ENCODE results near the gene PEPD.
A peak's percentile ranks its signal among the peaks of the same experiment; 100 is the strongest.

The PEPD gene

DNA sequence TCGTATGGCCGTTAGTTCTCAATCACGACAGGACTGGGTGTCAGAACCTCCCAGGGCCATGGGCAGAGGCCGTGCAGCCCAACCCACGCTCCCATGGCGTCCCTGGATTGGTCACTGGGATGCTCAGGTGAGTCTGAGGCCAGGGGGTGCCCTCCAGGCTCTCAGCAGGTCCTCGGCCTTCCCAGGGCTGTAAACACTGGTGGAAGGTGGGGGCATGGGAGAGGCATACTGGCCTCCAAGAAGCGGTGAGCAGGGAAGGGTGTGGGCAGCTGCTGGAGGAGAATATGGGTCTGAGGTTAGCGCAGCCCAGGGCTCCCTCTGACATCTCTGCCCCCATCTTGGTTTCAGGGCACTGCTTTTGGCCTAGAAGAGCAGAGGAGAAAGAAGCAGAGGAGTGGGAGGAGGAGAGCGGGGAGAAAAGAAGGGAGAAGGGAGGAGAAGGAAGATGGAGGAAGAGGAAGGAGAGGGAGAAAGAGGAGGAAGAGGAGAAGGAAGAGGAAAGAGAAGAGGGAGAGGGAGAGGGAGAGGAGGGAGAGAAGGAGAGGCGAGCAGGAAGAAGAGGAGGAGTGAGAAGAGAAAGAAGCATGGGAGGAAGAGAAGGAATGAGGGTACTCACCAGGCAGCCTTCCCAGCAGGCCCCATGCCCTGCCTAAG lies 85.8 kb downstream of the PEPD start:
- DNase-seq: no peak

DNA sequence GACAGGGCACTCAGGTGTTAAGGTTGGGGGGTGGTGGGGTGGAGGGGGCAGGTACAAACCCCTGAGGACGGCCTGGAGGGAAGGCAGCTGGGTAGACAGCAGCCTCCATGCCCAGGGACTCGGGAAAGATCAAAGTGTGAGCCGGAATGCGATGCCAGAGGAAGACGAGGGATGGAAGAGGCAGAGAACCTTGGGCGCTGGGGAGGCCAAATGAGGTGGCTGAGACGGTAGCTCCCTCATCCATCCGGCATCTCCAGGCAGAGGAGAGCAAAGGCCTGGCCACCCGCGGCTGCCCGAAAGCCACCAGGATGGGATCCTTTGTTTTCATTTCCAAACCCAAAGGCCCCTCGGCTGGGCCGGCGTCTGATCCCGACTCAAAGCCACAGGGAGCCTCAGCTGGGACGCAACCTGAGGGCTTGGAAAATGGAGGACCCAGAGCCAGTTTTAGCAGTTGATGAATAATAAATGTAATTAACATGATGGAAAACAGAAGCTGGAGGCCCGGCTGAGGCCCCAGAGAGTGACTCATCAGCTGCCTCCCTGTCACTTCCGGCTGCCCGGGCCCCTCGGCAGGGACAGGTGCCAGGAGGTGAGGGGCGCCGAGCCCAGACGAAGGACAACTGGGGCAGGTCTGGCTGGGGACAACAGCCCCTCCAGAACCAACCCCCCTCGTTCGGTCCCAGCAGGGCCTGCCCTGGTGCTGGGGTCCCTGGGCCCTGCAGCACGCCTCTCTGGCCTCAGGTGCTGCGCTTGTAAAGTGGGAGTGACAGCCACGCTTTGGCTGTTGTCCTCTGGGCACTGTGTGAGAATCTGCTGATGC lies 86.5 kb downstream of the PEPD start:
- DNase-seq: no peak

DNA sequence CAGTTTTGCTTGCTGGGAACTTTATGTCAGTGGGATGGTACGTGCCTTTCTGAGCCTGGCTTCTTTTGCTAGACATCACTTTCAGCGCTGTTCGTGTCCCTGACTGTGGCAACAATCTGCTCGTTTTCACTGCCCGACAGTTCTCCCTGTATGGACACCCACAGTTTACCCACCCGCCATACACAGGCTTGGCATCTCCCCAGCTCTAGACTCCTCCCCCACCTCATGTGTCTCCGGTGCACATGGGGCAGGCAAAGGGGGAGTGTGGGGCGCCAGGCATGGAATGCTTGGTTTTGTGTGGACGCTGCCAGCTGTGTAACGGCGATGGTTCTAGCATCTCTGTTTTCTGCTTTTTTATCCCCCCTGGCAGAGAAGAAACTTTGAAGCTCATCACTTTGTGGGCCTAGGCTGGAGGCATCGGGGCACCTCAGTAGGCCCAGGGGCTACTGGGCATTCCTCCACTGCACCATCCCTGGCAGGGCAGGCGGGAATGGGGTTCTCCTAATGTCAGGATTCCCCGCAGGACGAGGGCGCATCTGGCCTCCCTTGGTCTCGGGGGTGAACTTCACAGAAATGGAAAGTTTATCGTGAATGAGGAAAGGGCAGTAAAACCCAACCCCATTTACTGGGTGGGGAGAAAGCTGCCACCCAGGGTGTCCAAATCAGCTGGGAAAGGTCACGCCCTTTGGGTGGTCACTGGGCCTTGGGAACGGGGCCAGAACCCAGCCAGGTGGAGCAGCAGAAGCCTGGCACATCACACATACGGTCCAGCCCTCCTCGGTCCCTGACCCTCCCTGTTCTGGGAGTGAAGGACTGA lies 87.3 kb downstream of the PEPD start:
- no peak for DNase-seq

DNA sequence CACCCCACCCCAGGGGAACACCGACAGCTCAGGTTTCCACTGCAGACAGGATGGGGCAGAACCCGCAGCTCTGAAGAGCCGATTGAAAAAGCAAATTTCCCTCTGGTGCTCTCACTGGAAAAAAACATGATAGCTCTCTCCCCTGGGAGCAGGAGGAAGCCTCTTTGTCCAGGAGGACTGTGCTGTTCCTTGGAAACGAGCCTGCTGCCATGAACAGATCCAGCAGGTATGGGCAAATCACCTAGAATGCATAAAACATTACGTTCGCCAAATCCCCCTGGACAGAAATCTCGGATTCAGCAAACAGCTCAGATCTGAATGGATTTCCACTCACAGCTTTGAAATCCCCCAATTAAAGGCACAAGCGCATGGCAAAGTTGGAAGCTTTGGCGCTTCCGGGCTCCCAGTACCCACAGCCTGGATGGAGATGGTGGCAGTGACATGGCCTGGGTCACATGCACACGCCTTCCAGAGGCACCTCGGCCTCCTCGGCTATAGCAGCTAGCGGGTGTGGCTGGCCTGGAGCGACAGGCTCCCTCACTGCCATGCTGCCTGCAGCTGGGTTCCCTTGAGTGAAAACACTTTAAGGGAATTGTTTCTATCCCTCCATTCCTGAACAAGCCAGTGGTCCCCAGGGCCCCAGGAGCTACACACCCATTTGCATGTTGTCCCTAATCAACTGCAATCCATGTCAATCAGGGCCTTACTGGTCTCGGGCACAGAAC lies 89.0 kb downstream of the PEPD start:
- DNase-seq: no peak

DNA sequence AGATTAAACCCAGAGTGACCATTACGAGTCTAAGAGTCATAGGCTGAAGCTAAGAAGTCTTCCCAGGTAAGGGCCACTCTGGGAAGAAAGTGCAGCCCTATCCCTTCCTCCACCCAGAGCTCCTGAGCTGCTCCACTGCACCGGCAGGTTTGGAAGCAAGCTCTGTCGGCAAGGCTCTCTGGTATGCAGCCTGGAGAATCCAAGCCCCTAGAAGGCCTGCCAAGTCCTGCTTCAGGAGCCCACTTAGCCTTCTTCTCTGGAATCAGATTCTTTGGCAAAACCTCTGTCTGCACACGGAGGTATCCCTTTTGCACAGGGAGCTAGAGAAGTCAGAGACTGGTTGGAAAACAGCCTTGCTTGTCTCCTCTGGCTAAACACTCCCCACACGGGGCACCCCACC lies 89.6 kb downstream of the PEPD start:
- DNase-seq: no peak

DNA sequence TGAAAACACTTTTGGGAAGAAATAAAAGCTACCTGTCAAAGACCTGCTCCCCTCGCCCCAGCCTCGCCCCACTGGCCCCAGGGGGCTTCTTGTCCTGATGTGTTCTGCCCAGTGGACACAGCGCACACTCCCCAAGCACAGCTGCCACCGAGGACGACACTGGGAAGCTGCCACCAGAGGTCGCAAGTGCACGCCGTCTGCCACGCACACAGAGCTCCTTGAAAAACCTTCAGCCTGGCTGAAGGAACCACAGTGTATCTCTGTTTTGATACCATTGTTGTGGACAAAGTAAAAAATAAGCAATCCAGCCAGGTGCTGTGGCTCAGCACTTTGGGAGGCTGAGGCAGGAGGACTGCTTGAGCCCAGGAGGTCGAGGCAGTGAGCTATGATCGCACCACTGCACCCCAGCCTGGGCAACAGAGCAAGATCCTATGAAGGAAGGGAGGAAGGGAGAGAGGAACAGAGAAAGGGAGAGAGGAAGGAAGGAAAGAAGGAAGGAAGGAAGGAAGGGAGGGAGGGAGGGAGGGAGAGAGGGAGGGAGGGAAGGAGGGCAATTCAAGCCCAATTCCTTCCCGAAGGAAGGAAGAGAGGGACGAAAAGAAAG lies 90.8 kb downstream of the PEPD start:
- peak; percentile 53 for DNase-seq

DNA sequence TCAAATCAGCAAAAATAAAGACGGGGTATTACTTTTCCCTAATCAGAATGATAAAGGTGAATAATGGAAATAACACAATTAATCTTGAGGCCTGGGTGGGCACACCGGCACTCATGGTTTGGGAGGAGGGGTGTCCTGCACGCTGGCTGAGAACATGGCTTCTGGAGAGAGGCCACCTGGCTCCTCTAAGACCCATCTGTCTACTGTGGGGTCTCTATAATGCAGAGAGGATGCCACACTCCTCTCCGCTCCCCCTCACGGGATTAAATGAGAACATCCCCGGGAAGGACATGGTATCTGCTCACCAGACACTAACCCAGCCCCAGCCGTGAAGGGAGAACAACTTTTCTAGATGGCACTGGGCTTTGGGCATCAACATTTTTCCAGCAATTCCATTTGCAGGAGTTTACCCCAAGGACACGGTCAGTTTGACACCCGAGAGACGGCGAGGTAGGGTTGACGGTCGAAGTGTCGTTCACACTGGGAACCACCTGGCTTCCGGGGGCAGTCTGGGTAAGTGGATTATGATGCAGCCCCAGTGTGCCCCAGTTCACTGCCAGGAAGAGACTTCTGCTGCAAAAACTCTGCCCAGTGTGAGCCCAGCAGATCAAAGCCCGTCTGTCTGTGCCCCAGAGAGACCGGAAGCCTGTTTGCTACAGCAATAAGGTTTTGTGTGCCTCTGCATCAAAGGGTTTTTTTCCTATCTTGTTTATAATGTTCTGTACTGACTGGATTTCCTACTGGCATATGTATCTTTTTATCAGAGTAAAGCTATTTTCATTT lies 91.5 kb downstream of the PEPD start:
- DNase-seq: no peak

DNA sequence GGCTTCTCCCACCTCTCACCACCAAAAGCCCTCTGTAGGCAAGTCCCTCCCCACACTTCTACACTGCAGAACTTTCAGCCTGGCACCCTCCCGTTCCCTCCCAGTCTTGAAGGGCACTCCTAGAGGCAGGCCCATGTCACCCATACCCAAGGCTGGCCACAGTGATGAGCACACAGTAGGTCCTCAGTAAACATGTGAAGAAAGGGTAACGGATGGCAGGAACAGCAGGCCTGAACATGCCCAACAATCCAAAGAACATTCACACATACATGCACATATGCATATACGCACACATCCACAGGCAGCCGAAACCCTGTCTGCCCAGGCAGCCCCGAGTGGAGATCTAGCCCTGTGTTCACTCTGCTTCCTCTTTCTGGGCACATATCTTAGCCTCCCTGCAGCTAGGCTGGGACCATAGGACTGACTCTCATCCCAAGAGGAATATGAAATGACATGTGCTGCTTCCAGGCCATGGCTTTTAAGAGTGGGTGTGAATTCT lies 92.9 kb downstream of the PEPD start:
- no peak for DNase-seq

DNA sequence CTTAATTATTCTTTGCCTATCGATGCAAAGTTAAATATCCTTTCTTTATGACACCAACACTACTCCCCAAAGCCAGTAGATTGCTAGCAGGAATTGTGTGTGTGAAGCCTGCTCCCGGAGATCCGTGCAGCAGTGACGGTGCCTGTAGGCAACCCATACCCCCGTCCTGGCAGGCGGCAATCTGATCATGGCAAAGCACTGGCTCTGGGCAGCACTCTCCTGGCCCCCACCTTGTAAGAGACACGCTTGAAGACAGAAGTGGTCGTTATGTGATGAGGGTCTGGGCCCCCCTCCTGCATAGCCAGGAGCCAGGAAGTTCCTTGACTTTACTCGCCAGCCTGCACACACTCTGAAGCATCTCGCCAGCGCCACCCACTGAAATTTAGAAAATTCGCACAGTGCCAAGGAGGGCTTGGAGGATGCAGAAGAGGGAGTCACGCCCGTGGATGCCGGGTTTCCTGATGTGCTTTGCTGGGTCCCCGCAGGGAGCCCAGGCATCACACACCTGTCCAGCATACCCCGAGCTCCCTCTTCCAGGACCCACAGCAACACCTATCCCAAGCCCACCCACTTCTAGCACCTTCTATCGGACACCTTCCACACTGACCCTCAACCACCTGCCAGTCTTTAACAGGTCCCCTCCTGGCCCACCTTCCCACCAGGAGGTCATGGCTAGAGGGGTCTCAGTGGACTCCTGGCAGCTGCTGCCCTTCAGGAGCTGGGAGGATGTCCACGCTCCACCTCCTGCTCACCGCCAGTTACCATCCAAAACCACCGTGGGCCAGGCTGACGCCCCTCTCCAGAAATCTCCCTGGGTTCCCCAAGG lies 93.6 kb downstream of the PEPD start:
- no peak for DNase-seq

DNA sequence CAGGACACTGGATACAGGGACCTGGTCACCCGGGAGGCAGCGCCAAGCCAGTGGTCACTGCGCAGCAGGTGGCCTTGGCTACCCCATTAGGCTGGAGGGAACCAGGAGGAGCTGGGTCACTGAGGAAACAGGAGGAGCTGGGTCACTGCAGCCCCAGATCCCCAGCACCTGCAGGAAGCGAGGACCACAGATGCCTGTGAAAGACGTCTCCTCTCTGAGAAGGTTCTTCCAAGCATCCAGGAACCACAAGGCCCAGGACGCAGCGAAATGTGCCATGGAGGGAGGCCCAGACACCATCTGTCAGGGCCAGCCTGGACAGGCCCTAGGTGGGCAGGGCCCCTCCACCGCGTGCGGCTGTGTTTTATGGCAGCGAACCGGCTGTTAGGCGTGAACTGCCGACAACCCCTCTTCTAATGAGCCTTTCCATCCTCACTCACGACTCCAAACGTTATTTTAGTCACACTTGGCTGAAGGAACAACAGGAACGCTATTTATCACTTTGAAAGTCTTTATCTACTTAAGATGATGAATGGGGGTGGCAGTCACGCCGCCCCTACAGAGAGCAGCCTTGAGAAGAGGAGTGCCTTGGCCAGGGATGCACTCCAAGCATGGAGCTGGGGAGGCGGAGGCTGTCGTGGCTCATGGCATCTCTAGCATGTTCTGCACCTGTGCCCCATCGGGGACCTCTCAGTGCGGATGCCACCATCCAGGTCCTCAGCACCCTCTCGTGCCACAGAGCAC lies 94.8 kb downstream of the PEPD start:
- DNase-seq: no peak

DNA sequence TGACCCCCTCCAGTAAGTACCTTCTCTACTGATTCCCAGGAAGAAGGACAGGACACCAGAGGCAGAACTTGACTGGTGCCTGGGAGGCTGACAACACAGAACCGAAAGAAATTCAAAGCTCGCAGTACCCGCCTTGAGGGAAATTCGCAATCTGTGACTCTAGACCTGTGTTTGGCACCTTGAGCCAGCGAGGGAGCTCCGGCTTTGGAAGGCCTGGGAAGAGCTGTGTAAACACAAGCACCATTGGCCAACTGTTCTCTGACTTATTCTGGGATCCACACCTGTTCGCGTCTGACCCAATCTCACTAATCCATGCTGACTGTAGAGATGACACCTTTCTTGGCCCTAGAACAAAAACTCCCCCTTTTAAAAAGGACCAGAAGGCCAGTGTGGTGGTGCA lies 97.4 kb downstream of the PEPD start:
- DNase-seq: no peak

DNA sequence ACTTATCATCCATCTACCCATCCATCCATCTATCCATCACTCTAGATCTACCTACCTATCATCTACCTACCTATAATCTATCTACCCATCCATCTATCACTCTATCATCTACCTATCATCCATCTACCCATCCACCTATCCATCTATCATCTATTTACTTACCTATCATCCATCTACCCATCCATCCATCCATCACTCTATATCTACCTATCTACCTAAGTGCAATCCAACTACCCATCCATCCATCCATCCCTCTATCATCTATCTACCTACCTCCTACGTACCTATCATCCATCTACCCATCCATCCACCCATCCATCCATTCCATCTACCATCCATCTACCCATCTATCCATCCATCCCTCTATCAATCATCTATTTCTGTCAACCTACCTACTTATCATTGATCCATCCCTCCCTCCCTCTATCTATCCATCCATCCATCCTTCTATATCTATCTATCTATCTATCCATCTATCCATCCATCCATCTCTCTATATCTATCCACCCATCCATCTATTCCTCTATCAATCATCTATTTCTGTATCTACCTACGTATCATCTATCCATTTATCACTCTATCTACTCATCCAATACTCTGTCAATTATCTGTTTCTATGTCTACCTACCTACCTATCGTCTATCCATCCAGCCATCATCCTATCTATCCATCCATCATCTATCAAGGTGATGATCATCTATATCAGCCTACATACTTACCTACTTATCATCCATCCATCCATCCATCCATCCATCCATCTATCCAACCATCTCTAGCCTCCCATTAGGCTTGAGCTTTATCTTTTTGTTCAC lies 99.0 kb downstream of the PEPD start:
- no peak for DNase-seq

DNA sequence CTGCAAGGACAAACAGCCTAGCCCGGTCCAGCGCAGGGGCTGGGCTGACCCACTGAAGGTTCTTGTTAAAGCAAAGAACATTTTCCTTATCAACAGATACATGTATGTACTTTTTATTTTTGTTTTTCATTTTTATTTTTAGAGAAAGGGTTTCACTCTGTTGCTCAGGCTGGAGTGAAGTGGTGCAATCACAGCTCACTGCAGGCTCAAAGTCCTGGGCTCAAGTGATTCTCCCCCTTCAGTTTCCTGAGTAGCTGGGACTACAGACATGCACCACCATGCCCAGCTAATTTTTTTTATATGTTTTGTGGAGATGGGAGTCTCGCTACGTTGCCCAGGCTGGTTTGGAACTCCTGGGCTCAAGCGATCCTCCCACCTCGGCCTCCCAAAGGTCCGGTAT lies 100.2 kb downstream of the PEPD start:
- no peak for DNase-seq

DNA sequence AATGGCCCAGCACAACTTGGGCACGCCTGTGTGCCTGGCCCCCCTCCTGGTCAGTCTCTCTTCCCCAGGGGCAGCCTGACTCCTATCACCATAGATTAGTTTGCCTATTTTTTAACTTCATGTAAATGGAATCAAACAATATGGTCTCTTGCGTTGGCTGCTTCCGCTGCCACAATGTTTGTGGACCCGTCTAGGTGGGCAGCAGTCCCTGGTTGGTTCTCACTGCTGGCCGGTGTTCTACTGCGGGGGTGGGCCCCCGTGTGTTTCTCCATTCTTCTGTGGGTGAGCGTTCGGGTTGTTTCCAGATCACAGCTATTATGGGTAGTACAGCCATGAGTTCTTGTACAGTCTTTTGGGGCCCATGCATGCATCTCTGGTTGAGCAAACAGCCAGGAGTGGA lies 100.8 kb downstream of the PEPD start:
- DNase-seq: no peak

DNA sequence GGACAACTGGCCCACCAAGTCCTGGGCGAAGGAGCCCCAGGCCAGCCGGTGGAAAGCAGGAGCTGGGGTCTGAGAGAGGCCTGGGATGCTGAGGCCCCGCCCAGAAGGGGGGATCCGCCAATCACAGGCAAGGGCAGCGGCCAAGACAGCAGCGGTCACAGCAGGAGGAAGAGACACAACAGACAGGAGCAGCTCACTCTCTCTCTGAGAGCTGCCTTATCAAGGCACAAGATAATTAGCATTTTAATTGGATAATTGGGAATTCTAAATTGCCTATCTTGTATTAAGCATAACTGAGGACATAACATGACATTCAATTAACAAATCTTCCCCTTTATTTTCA lies 101.8 kb downstream of the PEPD start:
- no peak for DNase-seq

DNA sequence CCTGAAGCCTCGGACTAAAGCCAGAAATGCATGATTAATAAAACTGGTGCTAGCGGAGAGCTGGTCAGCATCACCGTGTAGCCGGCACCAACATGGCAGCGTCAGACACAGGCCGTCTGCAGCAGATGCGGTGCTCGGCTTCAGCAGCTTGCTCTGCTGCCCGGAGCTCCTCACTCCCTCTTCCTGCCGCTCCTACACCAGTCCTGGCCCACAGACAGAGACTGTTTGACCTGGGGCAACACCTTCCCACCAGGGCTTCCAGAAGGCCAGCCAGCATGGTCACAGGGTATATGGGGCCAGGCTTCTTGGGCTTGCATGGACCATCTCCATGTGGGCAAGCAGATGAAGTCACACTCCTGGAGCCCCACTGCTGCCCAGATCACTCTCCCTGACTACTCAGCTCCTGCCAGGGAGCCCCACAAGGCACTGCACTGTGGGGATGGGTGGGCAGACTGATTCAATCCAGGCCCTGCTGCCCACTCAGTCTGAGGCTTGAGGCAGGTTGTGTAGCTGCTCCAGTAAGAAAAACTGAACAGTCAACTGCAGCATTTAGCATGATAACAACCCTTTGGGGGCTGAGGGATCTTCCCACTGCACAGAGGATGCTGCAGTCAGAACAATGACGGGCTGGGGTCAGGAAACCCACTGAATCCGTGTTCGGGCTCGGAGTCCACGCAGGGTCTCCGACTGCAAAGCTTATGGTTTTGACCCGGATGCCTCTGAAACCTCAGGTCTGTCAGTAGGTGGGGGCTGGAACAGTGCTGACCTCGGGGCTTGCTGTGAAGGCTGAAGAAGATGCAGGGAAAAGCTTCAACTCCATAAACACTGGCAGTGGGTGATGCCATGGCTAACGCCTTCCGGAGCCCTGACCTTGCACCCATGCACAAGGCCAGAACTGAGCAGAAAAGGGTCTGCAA lies 102.5 kb downstream of the PEPD start:
- DNase-seq: no peak

DNA sequence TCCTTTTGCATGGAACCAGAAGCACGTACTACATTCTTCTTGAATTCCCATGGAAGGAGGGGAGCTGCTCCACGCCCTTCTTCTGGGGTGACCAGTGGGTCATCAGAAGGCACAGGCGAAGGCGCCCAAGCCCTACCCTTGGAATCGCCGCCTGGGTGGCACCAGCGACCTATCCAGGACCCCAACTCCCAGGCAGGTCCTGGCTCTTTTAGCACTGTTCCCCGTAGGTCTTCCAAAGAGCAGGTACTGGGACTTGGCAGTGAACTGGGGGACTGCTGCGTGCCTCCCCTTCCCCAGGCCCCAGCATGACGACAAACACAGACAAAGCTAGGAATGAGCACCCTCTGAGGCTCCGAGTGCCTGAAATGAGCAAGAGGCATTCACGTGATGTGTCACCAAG lies 103.1 kb downstream of the PEPD start:
- DNase-seq: no peak

DNA sequence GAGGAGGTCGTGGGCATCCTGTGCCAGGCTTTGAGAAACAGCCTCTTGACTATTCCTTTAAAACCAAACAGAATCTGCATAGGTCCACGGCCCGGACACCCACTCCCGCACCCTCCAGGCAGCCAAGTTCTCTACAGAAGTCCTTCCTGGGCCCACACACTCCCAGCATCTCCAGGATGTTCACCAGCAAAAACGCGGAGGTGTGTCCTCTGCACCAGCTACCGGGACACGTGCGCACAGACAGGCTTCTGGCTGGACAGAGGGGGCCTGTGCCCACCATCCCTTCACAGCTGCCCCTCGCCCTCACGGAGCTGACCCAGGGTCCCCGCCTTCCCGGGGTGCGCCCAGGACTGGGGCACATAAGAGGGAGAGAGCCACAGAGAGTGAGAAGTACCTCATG lies 103.8 kb downstream of the PEPD start:
- DNase-seq: no peak

Measured in stimulated activated naive CD4-positive, alpha-beta T cell treated with Interleukin-2 at 50 U/mL for 16 hours (primary cell).